Activated T-cell treated with anti-CD3 and anti-CD28 coated beads for 48 hours (primary cell): ENCODE measurements around the gene FARS2.

Experiments used
- DNase-seq: peaks from one replicate; pipeline ENCODE4 v3.0.0-alpha.2; 2020; ENCODE audit warnings: low read depth

The FARS2 gene

GRCh38 chr6:5260661-5261544 lies at the start of gene FARS2, which contains the start of gene LYRM4:
Gene FARS2, plus strand, starts transcription at chr6:5261513.
Gene LYRM4, minus strand, starts transcription at chr6:5260950. Its CDS starts 217 bp downstream, at chr6:5260733.
- peak; percentile 87 for DNase-seq

GRCh38 chr6:5213836-5214235 lies 47.5 kb upstream of the FARS2 start:
- DNase-seq: no peak

- DNase-seq: peak; percentile 21
These were observed 46.7 kb upstream of the FARS2 start for GRCh38 chr6:5214570-5215052.

GRCh38 chr6:5215159-5215558 lies 46.2 kb upstream of the FARS2 start:
- no peak for DNase-seq

- no peak for DNase-seq
These were observed 45.5 kb upstream of the FARS2 start for GRCh38 chr6:5215799-5216198.

GRCh38 chr6:5217356-5217755 lies 44.0 kb upstream of the FARS2 start:
- no peak for DNase-seq

- DNase-seq: no peak
These were observed 42.2 kb upstream of the FARS2 start for GRCh38 chr6:5219011-5219691.

- no peak for DNase-seq
These were observed 40.9 kb upstream of the FARS2 start for GRCh38 chr6:5220443-5220842.

- DNase-seq: no peak
These were observed 38.0 kb upstream of the FARS2 start for GRCh38 chr6:5223309-5223708.

- no peak for DNase-seq
These were observed 32.0 kb upstream of the FARS2 start for GRCh38 chr6:5229356-5229755.

GRCh38 chr6:5230081-5230480 lies 31.2 kb upstream of the FARS2 start:
- no peak for DNase-seq

GRCh38 chr6:5231289-5231688 lies 30.0 kb upstream of the FARS2 start:
- DNase-seq: no peak

- DNase-seq: no peak
These were observed 26.4 kb upstream of the FARS2 start for GRCh38 chr6:5234874-5235273.

GRCh38 chr6:5235830-5236229 lies 25.5 kb upstream of the FARS2 start:
- DNase-seq: no peak

- no peak for DNase-seq
These were observed 23.5 kb upstream of the FARS2 start for GRCh38 chr6:5237805-5238204.

- no peak for DNase-seq
These were observed 23.0 kb upstream of the FARS2 start for GRCh38 chr6:5238336-5238735.

- DNase-seq: no peak
These were observed 20.1 kb upstream of the FARS2 start for GRCh38 chr6:5241252-5241651.

- DNase-seq: no peak
These were observed 18.2 kb upstream of the FARS2 start for GRCh38 chr6:5243069-5243468.

- DNase-seq: no peak
These were observed 14.9 kb upstream of the FARS2 start for GRCh38 chr6:5246141-5247097.

GRCh38 chr6:5247201-5247600 lies 14.1 kb upstream of the FARS2 start:
- no peak for DNase-seq

GRCh38 chr6:5248302-5249098 lies 12.8 kb upstream of the FARS2 start:
- no peak for DNase-seq
